ENCODE data around the gene PHF10.

Gene PHF10

DNA sequence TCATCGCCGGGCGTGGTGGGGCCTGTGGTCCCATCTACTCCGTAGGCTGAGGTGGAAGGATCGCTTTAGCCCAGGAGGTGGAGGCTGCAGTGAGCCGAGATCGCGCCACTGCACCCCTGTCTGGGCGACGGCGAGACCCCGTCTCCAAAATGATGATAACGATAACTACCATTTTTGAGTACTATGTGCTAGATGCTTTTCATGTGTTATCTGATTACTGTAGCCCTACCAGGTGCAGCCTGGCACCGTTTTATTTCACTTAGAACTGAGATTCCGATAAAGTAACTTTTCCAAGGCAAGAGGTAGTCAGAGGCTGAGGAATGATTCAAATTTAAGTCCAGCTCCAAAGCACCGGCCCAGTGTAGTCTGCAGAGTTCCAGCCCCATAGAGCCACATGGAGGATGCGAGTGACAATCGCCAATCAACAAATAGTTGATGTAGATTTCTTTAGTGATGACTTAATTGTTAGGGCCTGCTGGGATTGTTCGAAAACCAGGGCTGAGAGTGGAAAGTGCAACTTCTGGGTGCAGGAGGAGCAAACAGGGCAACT lies 27.8 kb upstream of the PHF10 start:
- ChIA-PET CTCF (interaction anchor here (1.0 to 1.8 kb wide), 5 partner anchors 10 to 37 kb away, joined by 3 to 7 read pairs (median 4); no protein-coding TSS in a partner anchor), POLR2A (no interaction called here)
- DNase-seq (ENCODE audit: extremely low spot score), result no peak

DNA sequence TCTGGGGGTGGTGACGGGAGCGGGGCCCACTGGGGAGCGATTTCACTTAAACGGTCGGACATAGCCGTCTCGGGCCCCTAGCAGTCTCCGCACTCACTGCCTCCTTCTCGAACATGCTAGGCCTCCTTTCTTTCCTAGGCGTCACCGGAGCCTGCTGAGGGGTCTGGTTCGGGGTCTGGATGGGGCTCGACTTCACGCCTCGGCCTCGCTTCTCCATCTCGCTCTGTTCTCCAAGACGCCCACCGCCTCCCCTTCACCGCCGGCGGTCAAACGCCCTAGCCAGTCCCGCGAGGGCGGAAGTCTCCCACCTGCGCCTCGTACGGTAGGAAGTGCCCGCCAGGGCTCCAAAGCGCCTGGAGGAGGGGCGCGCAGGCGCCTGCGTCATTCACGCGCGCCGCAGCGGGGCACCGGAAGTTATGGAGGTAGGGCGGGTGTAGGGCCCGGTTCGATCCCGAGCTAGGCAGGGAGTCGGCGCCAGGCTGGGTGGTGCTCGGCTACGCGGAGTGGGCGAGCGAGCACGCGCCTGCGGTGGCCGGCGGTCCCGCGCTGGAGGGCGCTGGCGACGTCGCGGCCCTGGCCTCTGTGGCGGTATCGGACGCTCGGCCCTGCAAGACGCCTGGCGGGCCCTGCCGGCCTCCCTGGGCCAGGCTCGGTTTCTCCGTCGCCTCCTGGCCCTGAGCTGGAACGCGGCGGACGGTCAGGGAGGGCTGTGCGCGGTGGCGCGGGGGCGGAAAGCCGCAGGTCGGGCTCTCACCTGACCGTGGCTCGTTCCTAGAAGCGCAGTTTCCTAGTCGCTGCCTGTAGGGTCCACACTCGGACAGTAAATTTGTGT lies 27.2 kb upstream of the PHF10 start, which contains the start of the genes DYNLT2 and ERMARD:
TSS of gene DYNLT2 (minus strand) at position 331 of the 832 bp plus-strand sequence. CDS start at position 217, 114 bp downstream.
TSS of gene ERMARD (plus strand) at position 381 of the 832 bp plus-strand sequence. CDS start at position 417, 36 bp downstream.
- peak; percentile 95 for DNase-seq (ENCODE audit: extremely low spot score)
- TF ChIP-seq CTCF (IDR thresholded peaks at IDR 0.05; ENCODE audit: control extremely low read depth, extremely low read depth, low read depth, missing control alignments), result no peak
- CTCF ChIA-PET, result interaction anchor here (1.3 to 1.8 kb wide), 4 partner anchors 10 to 38 kb away, joined by 3 to 7 read pairs (median 4); no protein-coding TSS in a partner anchor
- POLR2A ChIA-PET, result no interaction called here

More for the DNA sequence above, 27.8 kb upstream of the PHF10 start:
- TF ChIP-seq CTCF (IDR thresholded peaks at IDR 0.05; ENCODE audit: control extremely low read depth, extremely low read depth, low read depth, missing control alignments), result no peak

DNA sequence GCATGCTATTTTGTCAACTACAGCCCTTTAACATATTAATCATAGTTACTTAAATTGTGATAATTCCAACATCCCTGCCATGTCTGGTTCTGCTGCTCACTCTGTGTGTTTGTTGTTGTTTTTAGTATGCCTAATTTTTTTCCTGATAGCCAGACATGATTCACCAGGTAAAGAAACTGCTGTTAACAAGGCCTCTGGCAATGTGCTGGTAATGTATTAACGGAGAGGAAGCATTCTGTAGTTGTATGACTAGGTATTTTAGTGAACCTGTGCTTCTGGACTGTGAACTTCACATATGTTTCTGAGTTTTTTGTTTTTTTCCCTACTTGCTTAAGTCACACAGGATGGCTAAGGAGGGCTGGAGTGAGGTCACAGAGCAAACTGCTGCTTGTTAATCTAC lies 22.3 kb upstream of the PHF10 start:
- POLR2A ChIA-PET, result no interaction called here
- TF ChIP-seq CTCF (IDR thresholded peaks at IDR 0.05; ENCODE audit: control extremely low read depth, extremely low read depth, low read depth, missing control alignments), result no peak
- CTCF ChIA-PET, result interaction anchor here (1.3 kb wide), 1 partner anchor 14 kb away, joined by 3 read pairs; no protein-coding TSS in a partner anchor
- no peak for DNase-seq (ENCODE audit: extremely low spot score)

DNA sequence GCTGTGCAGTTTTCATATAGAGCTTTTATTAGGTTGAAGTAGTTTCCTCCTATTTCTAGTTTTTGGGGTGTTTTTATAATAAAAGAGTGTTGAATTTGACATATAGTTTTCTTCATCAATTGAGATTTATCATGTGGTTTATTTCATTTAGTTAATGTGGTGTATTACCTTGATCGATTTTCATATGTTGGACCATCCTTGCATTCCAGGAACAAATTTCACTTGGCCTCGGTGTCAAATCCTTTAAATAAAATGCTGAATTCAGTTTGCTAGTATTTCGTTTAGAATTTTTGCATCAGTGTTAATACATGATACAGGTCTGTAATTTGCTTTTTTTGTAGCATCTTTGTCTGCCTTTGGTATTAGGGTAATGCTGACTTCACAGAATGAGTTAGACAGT lies 21.1 kb upstream of the PHF10 start:
- no peak for TF ChIP-seq CTCF (IDR thresholded peaks at IDR 0.05; ENCODE audit: control extremely low read depth, extremely low read depth, low read depth, missing control alignments)
- DNase-seq (ENCODE audit: extremely low spot score), result no peak
- ChIA-PET POLR2A (no interaction called here), CTCF (interaction anchor here (1.3 kb wide), 1 partner anchor 16 kb away, joined by 3 read pairs; no protein-coding TSS in a partner anchor)

DNA sequence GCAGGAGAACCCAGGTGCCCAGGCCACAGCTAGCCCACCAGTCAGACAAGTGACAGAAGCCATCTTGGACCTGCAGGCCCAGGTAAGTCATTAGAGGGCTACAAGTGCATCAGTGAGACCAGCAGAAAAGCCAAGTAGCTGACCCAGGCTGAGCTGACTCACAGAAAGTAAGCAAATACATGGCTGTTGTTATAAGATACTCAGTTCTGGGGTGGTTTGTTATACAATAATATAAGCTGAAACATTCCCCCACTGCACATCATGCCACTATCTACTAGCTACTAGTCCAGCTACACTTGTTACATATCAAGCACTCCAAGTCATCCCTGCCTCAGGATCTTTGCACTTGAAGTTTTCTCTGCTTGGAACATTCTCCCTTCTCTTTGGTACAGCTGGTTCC lies 17.0 kb upstream of the PHF10 start:
- no peak for DNase-seq (ENCODE audit: extremely low spot score)
- CTCF ChIA-PET, result interaction anchor here (0.9 to 1.3 kb wide), 5 partner anchors 10 to 49 kb away, joined by 3 to 4 read pairs (median 3); no protein-coding TSS in a partner anchor
- no peak for TF ChIP-seq CTCF (IDR thresholded peaks at IDR 0.05; ENCODE audit: control extremely low read depth, extremely low read depth, low read depth, missing control alignments)
- POLR2A ChIA-PET, result no interaction called here

DNA sequence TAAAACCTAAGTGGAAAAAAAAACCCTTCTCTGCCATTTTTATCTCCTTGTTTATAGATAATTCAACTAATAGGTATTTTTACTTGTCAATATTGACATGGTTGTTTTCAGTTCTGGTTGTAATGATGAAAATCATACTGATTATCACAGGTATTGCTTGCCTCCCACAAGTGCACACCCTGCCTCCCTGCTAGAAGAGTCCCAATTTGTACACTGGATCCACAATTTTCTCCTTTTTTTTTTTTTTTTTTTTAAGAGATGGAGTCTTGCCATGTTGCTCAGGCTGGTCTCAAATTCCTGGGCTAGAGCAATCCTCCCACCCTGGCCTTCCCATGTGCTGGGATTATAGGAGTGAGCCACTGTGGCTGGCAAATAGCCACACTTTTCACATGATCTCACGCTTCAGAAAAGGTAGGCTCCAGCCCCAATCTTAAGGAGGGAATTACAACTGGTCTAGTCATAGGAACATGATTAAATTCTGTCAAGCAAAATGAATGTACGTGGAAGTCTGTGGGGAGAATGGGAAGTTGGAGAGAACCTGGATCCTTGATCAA lies 14.8 kb upstream of the PHF10 start:
- ChIA-PET POLR2A (no interaction called here), CTCF (no interaction called here)
- no peak for TF ChIP-seq CTCF (IDR thresholded peaks at IDR 0.05; ENCODE audit: control extremely low read depth, extremely low read depth, low read depth, missing control alignments)
- DNase-seq (ENCODE audit: extremely low spot score), result no peak
